ENCODE measurements around the gene STRBP.
"Not testable (repeated sequence)": the region's sequence is repeated elsewhere in the genome, so short reads cannot be mapped to it uniquely, and the experiment has no call there.

STRBP gene

DNA sequence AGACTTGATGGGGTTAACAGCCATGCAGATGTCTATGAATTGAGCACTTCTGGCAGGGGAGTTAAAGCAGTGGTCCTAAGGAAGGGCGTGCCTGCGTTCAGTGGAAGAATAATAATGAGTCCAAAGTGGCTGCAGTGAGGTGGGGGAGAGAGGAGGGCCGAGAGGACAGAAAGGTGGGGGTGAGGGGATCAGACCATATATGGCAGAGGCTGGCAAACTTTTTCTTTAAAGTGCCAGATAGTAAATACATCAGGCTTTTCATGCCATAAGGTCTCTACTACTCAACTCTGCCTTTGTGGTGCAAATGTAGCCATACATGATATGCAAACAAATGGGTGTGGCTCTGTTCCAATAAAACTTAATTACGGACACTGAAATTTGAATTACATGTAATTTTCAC, 77.1 kb downstream of the STRBP start:
- DNase-seq (ENCODE audit: low read depth), result no peak

DNA sequence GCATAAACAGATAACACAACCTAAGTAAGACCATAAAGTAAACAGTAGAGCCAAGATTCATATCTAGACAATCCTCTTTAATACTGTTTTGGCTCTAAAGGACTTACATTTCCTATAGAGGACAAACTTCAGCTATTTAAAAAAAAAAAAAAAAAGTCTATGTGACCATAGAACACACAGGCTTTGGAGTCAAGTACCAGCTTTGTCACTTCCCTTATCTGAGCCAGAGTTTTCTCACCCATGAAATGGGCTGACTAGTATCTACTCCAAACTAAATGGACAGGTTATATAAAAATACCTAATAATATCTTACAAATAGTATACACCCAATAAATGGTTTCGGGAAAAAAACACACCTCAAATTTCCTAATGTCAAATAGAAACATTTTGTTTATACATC, 81.3 kb downstream of the STRBP start:
- no peak for DNase-seq (ENCODE audit: low read depth)

DNA sequence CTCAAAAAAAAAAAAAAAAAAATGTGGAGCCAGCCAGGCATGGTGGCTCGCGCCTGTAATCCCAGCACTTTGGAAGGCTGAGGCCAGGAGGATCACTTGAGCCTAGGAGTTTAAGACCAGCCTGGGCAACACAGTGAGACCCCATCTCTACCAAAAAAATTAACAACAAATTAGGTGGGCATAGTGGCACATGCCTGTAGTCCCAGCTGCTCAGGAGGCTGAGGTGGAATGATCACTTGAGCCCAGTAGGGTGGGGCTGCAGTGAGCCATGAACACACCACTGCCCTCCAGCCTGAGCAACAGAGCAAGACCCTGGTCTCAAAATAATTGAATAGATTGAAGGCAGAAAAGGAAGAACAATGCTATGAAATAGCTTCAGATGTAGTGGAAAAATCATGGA, 82.4 kb downstream of the STRBP start:
- not testable (repeated sequence) for DNase-seq (ENCODE audit: low read depth)

DNA sequence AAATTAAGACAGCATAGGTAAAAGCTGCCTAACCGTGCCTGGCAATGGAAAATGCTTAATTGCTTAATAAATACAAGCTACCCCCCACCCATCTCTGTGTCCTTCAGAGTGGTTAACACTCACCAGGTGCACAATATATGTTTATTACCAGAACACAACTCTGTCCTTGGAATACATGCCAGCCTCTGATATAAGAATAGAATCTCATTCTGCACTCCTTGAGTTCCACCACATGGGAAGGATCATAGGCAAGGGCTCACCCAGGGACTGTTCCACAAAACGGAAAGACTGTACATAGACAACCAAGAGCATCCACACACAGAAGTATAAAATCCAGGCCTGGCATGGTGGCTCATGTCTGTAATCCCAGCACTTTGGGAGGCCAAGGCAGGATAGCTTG, 91.4 kb downstream of the STRBP start:
- DNase-seq (ENCODE audit: low read depth), result no peak

DNA sequence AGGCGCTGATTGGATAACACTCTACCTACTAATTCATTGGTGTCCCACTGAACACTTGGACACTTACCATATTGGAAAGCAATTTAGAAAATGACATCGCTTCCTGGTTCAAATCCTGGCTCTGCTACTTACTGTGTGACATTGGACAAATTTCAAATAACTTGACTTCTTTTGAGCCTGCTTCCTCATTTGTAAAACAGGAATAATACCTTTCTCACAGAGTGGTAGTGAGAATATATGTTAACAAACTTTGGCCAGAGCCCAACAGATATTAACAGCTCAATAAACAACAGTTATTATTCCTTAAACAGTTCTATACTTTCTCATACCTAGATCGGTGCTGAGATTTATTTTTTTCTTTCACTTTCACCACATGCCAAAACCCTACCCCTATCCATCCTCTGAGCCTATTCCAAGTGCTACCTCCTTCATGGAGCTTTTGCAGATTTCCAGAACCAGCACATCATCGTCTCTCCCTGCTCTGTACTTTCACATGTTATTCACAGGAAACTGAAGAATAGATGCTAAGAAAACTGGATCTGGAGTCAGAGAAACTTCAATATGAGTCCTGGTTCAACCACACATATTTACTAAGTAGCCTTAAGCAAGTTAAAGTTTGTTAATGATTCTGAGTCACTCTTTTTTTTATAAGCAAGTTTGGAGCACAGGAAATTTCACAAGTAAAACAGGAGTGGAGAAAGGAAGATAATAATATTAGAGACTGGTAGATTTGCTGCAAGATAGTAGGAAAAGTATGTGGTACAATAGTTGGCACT, 92.3 kb downstream of the STRBP start:
- no peak for DNase-seq (ENCODE audit: low read depth)

DNA sequence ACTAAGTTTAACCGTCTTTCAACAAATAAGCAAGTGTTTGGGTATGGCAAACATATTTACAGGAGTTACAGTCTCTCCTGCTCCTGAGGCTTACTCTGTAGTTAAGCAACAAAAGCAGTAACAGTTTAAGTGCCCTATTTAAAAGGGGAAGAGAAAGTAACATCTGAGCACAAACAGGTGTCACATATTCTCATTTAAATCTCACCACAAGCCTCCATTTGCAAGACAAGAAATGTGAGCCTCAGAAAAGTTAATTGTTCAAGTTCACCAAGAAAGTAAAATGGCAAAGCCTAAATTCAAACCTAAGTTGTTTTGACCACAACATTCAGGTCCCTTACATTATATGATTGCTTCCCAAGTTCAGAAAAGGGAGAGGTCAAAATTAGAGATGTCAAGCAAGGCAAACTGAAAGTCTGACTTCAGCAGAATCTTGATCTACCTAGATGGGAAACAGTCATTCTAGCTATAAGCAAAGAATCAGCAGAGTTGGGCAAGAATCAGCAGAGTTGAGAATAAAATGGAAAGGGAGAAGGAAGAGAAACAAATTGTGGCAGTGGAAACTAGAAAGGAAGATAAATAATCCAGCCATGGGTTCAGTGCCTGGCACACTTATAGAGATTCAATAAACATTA, 93.4 kb downstream of the STRBP start:
- DNase-seq (ENCODE audit: low read depth), result no peak

DNA sequence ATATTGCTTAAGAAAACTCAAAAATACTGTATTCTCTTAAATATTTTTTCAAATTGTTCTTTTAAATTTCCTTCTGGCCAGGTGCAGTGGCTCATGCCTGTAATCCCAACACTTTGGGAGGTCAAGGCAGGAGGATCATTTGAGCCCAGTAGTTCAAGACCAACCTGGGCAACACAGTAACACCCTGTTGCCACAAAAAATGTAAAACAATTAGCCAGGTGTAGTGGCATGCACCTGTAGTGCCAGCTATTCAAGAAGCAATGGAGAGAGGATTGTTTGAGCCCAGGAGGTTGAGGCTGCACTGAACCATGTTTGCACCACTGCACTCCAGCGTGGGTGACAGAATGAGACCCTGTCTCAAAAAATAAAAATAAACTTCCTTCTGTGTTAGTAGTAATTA, 94.3 kb downstream of the STRBP start:
- DNase-seq (ENCODE audit: low read depth), result no peak

DNA sequence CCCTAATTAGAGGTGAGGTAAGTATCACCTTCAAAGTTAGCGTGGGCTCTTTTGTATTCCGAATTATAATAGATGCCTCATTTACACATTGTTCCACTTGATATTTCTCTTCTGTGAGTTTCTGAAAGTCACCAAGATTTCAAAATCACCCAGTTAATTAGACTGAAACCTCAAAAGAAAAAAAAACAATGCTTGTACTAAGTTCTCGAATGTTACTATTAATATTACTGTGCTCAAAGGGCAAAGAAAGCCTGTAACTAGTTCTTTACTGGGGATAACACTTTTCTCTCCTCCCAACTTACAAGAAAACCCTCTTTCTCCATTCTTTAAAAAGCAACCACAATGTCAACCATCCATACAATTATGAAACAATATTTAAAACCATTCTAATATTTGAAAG, 98.5 kb downstream of the STRBP start:
- DNase-seq (ENCODE audit: low read depth), result no peak

DNA sequence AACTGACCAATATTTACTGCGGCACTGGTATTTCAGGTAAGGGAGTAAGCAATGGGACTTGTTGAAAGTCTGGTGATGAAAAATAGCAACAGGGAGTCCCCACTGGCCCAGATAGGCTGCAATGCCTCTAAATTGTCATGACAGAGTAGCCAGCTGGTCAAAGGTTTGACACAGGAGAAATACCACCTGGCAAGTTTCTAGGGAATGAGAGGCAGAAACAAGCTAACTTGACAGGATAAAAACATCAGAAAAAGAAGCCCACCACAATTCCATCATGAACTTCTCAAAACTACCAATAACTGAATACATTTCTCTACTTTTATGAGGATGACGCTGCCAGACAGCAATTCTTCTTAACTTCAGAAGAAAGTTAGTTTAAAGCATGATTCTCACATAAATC, 99.8 kb downstream of the STRBP start:
- no peak for DNase-seq (ENCODE audit: low read depth)

DNA sequence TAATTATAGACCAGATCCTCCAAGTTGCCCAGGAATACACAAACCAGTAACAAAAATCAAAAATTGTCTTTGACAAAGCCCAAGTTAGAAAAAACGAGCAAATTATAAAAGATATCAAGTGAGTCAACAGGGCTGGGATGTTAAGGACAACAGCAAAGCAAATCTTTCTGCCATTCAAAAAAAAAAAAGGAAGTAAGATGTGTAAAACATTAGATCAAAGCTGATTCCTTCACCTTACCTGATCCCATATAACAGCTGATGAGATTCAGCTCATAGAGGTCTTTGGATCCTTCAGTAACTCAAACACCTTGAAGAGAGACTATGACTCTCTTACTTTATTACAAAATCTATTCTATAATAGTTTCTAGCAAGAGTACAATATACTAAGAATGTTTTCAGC, 100.9 kb downstream of the STRBP start:
- no peak for DNase-seq (ENCODE audit: low read depth)

DNA sequence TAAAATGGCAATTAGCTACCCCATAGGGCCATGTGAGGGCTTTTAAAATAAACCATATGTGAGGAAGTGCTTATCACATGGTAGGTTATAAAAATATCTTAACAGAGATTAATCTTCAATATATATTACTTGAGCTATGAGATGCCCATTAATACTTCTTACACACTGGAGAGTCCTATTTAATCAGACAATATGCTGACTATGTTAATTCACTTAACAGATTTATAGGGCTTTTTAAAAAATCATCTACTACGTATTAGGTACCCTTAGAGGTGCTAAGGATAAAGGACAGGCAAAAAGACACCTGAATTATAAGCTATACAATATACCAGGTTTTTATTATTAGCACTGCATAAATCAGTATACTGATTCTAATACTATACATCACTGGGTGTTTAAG, 102.6 kb downstream of the STRBP start:
- no peak for DNase-seq (ENCODE audit: low read depth)

DNA sequence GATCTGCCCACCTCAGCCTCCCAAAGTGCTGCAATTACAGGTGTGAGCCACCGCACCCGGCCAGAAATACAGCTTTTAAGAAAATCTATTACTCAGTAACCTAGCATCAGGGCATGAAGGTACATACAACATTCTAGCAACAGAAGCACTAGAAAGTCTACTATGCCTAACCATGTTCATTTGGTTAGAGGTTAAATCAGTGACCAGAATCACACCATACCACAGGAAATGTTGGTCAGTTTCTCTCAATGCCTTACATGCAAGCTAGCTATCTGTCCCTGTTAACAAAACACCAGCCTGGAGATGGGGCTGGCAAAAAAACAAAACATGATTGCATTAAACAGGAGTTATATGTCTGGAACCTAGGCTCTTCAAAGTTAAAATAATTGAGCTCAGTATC, 104.1 kb downstream of the STRBP start:
- DNase-seq (ENCODE audit: low read depth), result no peak

DNA sequence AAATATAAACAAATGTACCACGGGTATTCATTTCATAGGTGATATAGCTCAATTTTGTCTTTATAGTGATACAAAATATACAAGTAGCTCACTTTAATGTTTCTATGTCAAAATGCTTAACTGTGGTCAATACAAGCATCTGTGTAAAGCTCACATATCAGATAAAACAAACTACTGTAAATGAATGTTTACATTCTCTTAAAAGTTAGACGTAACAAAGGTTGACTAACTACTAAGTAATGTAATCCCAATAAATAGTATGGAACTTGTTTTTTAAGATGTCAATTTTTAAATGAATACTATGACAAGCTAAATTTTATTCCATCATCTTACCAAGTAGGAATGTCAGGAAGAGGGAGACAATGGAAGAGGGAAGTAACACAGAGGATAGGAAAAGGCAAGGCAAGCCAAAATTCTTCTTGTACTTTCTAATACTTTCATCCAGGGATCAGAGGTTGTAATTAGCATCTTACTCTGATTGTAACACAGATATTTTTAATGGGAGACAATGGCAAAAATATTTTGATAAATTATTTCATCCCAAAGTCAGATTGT, 105.5 kb downstream of the STRBP start:
- no peak for DNase-seq (ENCODE audit: low read depth)

DNA sequence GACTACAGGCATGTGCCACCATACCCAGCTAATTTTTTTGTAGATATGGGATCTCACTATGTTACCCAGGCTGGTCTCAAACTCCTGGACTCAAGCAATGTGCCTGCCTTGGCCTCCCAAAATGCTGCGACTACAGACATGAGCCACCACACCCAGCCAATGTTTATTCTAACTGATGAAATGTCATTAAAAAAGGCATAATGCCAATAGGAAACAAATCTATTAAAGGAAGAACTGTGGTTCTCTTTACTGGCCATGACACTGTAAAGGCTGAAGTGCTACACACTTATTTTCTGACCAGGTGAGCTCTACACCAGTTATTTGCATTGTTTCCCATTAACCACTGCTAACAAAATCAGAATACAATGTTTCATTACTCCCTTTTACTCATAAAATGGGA, 106.0 kb downstream of the STRBP start:
- DNase-seq (ENCODE audit: low read depth), result no peak

DNA sequence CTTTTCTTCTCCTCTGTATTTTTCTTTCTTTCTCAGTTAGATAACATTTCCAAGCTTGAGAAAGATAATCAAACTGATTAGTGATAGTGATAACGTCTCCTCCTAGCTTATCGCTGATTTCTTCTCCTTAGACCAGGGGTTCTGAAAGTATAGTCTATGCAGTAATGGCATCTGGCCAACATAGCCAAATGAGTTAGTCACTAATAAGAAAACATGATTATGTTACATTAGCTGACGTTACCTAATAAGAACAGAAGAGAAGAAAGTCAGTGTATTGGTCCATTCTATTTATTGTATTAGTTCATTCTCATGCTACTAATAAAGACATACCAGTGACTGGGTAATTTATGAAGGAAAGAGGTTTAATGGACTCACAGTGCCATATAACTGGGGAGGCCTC, 111.2 kb downstream of the STRBP start:
- DNase-seq (ENCODE audit: low read depth), result no peak

DNA sequence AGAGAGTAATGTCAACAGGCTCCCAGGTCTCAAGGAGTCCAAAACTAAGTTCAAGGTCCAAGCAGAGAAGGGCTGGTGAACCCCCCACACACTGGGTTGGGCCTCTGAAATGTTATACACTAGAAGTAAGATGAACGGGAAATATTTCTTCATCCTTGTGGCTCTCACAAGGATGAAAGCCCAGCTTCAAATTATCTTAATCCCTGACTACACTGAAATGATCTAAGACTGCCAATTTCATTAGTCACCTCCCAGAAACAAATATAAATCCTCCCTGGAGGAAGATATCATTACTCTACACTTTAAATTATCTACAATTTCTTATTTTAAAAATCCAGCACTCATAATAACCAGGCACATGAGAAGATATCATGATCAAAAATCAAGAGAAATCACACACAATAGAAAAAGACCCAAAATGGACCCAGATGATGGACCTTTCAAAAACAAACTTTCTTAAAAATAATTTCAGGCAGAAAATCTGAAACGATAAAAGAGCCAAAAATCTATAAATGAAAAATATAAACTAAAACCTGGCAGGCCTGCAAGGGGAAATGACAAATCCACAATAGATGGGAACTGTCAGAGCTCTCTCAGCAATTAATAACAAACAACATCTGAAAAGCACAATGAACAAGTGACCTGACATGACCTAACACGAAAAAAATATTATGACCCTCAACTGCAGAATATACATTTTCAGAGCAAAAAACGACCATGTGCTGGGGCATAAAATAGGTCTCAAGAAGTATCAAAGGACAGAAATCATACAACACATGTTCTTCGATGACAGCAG, 117.5 kb downstream of the STRBP start:
- no peak for DNase-seq (ENCODE audit: low read depth)

DNA sequence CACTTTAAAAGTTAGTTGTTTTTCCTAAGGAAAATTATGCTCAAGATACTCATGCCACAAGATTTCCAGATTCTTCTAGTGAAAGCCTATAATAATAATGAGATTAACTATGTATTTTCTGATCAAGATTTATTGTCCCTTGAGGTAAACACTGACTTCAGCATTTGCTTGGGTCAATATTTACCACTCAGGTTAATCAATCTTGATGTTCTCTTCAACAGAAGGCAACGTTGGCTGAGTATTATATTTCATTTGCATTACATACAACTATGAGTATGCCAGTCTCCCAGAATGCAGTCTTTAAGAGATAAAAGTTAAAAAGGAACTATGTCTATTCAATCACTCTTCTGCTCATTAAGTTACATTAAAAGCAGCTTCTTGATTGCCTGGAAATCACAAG, 119.3 kb downstream of the STRBP start:
- no peak for DNase-seq (ENCODE audit: low read depth)

DNA sequence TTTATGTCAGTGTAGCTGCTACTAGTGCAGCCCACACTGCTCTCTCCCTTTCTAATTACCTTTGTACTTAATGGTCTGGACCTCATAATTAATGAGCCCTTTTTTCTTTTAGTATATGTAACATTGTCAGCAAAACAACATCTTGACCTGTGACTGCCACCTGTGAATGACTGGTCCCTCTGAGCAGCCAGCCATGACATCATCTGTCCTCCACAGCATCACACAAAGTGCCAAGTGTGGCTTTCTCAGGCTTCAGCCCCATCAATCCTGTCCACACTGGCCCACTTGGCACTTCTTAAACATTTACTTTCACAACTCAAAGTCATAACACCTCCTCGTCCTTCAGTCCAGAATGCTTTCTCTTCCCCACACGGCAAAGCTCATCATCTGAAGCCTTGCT, 130.2 kb downstream of the STRBP start:
- DNase-seq (ENCODE audit: low read depth), result no peak

DNA sequence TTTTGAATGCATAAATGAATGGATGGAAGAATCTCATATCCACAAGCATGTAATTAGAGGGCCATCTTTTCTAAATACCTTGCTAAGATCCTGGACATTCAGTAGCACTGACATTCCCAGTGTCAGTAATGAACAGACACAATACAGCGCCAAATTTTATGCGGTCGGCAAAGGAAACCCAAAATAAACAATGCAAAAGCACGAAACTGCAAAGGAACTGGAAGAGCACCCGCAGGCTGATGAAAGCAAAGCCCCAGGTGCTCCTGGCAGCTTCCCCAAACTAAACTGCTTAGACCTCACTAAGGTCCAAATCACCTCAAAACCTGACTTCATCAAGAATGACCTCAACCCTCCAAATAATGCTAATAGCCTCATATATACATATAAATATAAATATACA, 133.0 kb downstream of the STRBP start:
- no peak for DNase-seq (ENCODE audit: low read depth)

DNA sequence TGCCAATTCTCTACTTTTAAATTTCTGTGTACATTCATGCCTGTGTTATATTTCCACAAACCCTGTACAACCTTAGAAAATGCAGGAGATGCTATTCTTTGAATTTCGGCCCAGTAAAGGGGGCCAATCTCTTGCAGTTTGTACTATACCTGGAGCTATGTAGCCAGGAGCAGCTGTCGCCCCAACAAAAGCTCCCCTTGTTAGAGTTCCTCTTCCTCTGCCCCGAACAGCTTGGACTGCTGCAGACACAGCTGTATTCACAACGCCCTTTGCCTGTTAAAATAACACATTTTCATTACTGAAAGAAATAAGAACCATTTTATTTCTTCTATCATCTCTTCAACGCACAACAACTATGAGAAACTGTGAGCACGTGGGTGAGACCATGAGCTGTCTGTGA, 135.7 kb downstream of the STRBP start:
- DNase-seq (ENCODE audit: low read depth), result no peak

DNA sequence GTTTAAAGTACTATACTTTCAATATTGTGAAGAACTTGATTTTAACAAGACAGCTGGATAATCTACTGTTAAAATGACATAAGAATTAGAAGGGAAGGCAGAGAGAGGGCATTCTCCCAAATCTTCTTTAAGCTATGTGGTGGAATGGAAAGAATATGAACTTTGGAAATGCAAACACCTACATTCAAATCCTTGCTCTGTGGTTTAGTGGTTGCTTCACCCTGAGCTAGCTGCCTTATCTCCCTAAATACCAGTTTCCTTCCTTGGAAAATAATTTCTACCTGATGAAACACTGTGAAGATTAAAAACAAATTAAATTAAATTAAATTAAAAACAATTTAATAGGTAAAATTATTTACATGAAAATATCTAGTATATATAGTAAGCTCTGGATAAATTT, 136.4 kb downstream of the STRBP start:
- no peak for DNase-seq (ENCODE audit: low read depth)

DNA sequence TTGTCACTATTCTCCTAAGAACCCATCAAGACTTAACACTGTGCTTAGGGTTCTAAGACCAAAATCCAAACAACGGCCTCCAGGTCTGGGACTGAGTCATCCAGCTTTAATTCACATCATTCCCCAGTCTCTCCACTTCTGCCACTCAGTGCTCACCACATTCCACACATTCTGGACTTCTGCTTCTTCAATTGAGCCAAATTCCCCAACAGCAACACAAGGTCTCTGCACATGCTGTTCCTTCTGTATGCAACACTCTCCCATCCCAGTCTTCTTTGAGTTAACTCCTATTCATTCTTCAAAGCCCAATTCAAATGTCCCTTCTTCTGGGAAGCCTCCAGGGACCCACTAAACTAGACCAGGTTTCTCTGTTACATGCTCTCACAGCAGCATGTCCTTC, 137.1 kb downstream of the STRBP start:
- no peak for DNase-seq (ENCODE audit: low read depth)

DNA sequence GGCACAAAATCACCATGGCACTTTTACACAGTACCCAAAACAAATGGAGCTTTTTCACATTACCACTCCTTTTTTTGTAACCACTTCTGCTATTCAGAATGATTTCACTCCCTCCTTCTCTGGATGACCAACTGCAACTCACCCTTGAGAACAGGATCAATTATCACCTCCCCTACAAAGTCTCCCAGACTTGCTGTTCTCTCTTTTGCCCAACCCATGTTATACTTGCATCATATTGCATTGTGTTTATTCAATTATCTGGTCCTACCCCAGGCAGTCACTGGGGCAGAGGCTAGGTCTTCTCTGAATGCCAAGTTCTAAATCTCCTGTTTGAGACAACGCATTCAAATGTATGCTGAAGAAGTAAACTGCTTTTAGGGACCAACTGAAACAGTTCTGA, 139.0 kb downstream of the STRBP start:
- DNase-seq (ENCODE audit: low read depth), result no peak

All from activated T-cell treated with anti-CD3 and anti-CD28 coated beads for 48 hours (primary cell).